Upper lobe of right lung (tissue), 1 donor: Measurements from ENCODE around the gene JAK3. TPM values are rescaled to one million over a fixed set of nuclear protein-coding genes. Genes with fewer than 3 reads are reported as not detected.

Source experiments
- ATAC-seq: fragments of 200-7000 bp; cut with Tn5 transposase; one replicate; pipeline ENCODE4 v1.9.1; 2020; ENCODE audit warnings: mild to moderate bottlenecking, moderate library complexity
- DNase-seq: peaks from one replicate; pipeline ENCODE4 v3.0.0-alpha.2; 2020
- H3K27ac ChIP-seq: fragments of 200-600 bp; one replicate; pipeline ENCODE4 v1.8.0; 2022
- H3K27me3 ChIP-seq: fragments of 200-600 bp; one replicate; pipeline ENCODE4 v1.8.0; 2022; ENCODE audit warnings: mild to moderate bottlenecking
- H3K36me3 ChIP-seq: fragments of 200-600 bp; one replicate; pipeline ENCODE4 v1.8.0; 2022
- H3K4me1 ChIP-seq: fragments of 200-600 bp; one replicate; pipeline ENCODE4 v1.8.0; 2022
- H3K4me3 ChIP-seq: fragments of 200-600 bp; one replicate; pipeline ENCODE4 v1.8.0; 2022; ENCODE audit warnings: mild to moderate bottlenecking
- H3K9me3 ChIP-seq: fragments of 200-600 bp; one replicate; pipeline ENCODE4 v1.8.0; 2022
- intact Hi-C: fragments of 100-400 bp; cut with DNase I; formaldehyde crosslinking; loops from one replicate; pipeline ENCODE4 v1.11.0; 2022
- total RNA-seq: library from RNA; stranded (reverse); fragmentation: NEBNext Ultra II Directional; extraction: Animal tissue kit (Norgen Biotek cat#: 25700); gene quantifications from one replicate; pipeline ENCODE4 v1.2.1, GENCODE V29; 2021
- TF ChIP-seq, protein P1 (sequence below): fragments of 200-600 bp; IDR thresholded peaks from one replicate; pipeline ENCODE4 v1.8.0; 2022; ENCODE audit warnings: antibody characterized with exemption
- donor health status: DM: no; HTN: yes; CAD: no; lungs with severe emphysema.

JAK3 gene
- total RNA-seq, 1 donor from 2014 or later: 15.1 TPM

DNA sequence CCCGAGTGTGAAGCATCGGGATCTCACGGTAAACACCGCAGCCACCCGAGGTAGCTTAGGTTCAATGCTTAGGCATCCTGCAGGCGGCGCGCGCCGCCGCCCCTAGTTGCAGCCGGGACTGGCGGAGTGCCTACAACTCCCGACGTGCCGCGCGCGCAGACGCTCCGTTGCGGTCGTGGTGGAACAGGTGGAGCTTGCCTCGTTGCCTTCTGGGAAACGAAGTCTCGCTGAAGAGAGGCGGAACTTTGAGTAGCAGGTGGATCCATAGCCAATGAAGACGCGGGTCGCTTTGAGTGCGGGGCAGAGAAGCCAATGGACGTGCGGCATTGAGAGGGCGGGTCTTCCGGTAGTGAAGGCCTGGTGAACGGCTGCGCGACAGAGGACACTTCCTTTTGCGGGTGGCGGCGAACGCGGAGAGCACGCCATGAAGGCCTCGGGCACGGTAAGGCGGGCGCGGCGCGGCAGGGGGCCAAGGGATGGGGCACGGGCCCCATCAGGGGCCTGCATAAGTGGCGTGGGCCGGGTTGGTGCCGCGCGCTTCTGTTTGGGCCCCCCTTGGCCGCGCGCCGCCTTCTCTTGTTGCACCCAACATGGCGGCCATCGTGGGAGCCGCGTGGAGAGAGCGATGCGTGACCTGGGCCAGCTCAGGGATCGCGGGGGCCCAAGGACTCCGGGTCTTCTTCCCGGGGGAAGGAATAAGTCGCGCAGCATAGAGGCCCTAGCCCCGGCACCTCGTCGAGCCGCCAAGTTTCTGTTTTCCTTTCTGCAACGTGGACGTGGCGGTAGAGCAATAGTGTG is 11.9 kb upstream of the JAK3 start, which contains the start of gene RPL18A:
RPL18A (plus strand) TSS at position 378 of the 798 bp plus-strand sequence; CDS start at position 425, 47 bp downstream.
- intact Hi-C loops: no loop called here
- TF ChIP-seq, protein P1, sequence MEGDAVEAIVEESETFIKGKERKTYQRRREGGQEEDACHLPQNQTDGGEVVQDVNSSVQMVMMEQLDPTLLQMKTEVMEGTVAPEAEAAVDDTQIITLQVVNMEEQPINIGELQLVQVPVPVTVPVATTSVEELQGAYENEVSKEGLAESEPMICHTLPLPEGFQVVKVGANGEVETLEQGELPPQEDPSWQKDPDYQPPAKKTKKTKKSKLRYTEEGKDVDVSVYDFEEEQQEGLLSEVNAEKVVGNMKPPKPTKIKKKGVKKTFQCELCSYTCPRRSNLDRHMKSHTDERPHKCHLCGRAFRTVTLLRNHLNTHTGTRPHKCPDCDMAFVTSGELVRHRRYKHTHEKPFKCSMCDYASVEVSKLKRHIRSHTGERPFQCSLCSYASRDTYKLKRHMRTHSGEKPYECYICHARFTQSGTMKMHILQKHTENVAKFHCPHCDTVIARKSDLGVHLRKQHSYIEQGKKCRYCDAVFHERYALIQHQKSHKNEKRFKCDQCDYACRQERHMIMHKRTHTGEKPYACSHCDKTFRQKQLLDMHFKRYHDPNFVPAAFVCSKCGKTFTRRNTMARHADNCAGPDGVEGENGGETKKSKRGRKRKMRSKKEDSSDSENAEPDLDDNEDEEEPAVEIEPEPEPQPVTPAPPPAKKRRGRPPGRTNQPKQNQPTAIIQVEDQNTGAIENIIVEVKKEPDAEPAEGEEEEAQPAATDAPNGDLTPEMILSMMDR: peak; percentile 73
- Histone ChIP-seq H3K36me3 (peaks cover 35% of the 10 kb centered on the region), H3K4me3 (peak within 1 kb of the TSS; percentile 93), H3K27me3 (no peaks in the 10 kb centered on the region), H3K27ac (peak within 1 kb of the TSS; percentile 91), H3K4me1 (peaks cover 12% of the 10 kb centered on the region), H3K9me3 (no peaks in the 10 kb centered on the region)
- ATAC-seq (peak; percentile 97), DNase-seq (peak; percentile 99)

DNA sequence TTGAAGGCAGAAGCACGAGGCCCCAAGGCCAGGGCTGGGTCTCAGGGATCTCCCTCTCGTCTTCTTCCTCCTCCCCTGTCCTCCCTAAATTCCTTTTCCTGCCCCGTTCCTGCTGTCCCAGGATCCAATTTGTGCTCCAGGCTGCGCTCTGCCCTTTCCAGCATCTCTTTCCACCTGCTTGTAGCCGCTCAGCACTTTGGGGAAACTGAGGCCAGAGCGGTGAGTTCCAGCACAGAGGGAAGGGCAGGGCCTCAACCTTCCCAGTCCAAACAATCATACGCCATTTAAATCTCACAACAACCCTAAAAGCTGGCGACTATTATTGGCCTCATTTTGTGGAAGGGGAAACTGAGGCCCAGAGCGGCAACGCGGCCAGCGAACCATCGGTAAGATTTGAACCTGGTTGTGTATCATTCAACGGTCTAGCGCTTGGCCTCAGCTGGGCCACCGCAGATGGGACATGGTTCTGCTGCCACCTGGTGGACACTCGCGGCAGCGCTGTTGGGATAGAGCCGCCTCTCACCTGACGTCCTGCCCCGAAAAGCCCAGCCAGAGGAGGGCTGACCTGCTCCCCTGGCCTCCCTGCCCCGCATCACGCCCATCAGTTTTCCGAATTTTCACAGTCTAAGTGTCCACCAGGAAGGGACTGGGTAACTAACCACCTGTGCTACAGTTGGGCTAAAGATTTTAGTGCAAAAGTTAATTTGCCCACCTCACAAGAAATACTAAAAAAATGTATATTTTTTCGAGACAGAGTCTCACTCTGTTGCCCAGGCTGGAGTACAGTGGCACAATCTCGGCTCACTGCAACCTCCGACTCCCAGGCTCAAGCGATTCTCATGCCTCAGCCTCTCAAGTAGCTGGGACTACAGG is 7.7 kb upstream of the JAK3 start:
- Histone ChIP-seq H3K27me3 (no peaks in the 10 kb centered on the region), H3K27ac (no peak overlapping the region), H3K4me3 (no peak overlapping the region), H3K36me3 (no peaks in the 10 kb centered on the region), H3K4me1 (peaks cover under 1% of the 10 kb centered on the region), H3K9me3 (no peaks in the 10 kb centered on the region)
- intact Hi-C loops: no loop called here
- ATAC-seq (peak; percentile 74), DNase-seq (peak; percentile 92)
- TF ChIP-seq, protein P1: peak; percentile 99

DNA sequence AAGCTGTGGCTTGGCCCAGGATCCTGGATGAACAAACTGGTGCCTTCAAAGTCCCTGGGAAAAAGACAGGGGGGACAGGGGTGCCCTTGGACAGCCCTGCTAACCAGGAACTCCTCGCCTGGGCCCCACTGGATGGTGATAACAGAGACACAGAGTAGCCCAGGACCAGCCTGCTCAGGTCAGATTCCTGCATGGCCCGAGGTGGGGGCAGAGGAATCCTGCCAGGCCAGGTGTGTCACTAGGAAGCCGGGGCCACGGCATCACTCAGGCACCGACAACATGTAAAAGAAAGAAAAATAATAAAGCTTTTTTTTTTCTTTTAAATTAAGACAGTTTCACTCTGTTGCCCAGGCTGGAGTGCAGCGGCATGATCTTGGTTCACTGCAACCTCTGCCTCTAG is 6.3 kb upstream of the JAK3 start:
- DNase-seq: no peak
- ATAC-seq: no peak
- Histone ChIP-seq H3K27ac (no peak overlapping the region), H3K4me1 (peaks cover 3% of the 10 kb centered on the region), H3K4me3 (no peak overlapping the region), H3K27me3 (no peaks in the 10 kb centered on the region), H3K9me3 (no peaks in the 10 kb centered on the region), H3K36me3 (no peaks in the 10 kb centered on the region)
- intact Hi-C loops: no loop called here
- TF ChIP-seq, protein P1: no peak

DNA sequence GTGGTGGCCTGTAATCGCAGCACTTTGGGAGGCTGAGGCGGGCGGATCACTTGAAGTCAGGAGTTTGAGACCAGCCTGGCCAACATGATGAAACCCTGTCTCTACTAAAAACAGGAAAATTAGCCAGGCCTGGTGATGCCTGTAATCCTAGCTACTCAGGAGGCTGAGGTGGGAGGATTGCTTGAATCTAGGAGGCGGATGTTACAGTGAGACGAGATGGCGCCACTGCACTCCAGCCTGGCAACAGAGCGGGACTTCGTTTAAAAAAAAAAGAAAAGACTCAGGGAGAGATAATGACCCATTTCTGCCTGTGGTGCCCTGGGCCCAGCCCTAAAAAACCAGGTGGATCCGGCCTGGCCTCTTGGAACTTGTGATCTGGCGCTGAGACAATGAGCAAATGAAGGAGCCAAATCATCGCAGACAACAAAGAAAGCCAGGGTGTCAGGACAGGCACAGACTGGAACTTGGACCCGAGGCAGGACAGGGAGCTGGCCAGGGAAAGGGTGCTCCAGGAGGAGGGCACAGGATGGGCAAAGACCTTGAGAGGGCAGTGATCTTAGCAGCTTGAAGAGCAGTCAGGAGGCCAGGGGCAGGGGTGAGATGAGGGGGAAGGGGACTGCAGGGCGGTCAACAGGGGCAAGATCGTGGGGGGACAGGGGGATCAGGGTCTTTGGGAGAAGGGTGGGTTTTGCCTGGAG is 962 bp upstream of the JAK3 start:
- peak overlapping the region; percentile 85 for H3K27ac ChIP-seq
- intact Hi-C loops: no loop called here
- ATAC-seq (no peak), DNase-seq (no peak)
- H3K4me1 ChIP-seq: peaks cover 10% of the 10 kb centered on the region
- no peaks in the 10 kb centered on the region for H3K9me3 ChIP-seq
- peaks cover 5% of the 10 kb centered on the region for H3K27me3 ChIP-seq
- TF ChIP-seq, protein P1: no peak
- H3K4me3 ChIP-seq: no peak overlapping the region
- H3K36me3 ChIP-seq: no peaks in the 10 kb centered on the region

DNA sequence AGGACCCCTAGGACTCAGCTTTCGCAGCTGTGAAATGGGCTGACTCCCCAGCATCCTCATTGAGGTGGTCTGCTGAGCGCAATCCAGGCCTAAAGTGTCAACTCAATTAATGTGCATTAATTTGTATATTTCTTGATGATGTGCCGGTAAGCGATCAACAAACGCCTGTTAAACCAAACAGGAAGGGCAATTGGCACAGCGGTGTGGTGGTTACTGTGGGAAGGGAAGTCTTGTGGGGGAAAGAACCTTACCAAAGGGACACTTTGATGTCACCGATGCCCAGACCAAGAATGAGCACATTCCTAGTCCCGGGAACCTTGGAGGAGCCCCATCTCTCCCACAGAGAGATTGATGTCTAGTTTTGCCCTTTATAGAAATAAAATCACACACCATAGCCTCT is 1.6 kb downstream of the JAK3 start:
- no peak overlapping the region for H3K27ac ChIP-seq
- H3K4me3 ChIP-seq: peak overlapping the region; percentile 8
- TF ChIP-seq, protein P1: no peak
- H3K36me3 ChIP-seq: no peaks in the 10 kb centered on the region
- H3K9me3 ChIP-seq: no peaks in the 10 kb centered on the region
- H3K27me3 ChIP-seq: peaks cover 5% of the 10 kb centered on the region
- ATAC-seq: no peak
- peaks cover 10% of the 10 kb centered on the region for H3K4me1 ChIP-seq
- intact Hi-C loops: no loop called here
- DNase-seq: no peak
